GM23338 (cell line): ENCODE data around the gene USP5. TPM values are rescaled to one million over a fixed set of nuclear protein-coding genes. Genes with fewer than 3 reads are reported as not detected.
"Not testable (repeated sequence)": the region's sequence is repeated elsewhere in the genome, so short reads cannot be mapped to it uniquely, and the experiment has no call there.

Source experiments
- ATAC-seq: fragments of 200-7000 bp; cut with Tn5 transposase; 3 replicates; pipeline ENCODE4 v1.9.1; 2020
- DNase-seq: peaks from one replicate; pipeline ENCODE4 v3.0.0-alpha.2; 2015; ENCODE audit warnings: low spot score
- H2AFZ ChIP-seq: fragments of 200-600 bp; sonication (generic); 2 replicates; pipeline ENCODE4 v1.8.0; 2016; ENCODE audit warnings: antibody characterized with exemption, mild to moderate bottlenecking, moderate library complexity
- H3F3A ChIP-seq: fragments of 200-600 bp; sonication (generic); replicated peaks from 2 replicates; pipeline ENCODE4 v1.8.0; 2017; ENCODE audit warnings: antibody characterized with exemption, mixed run types, low read depth
- H3K27ac ChIP-seq: fragments of 200-600 bp; sonication (generic); 2 replicates; pipeline ENCODE4 v1.6.1; 2016; ENCODE audit warnings: low read depth
- H3K27me3 ChIP-seq: fragments of 200-600 bp; sonication (generic); 2 replicates; pipeline ENCODE4 v1.8.0; 2016; ENCODE audit warnings: mild to moderate bottlenecking, mixed run types, moderate library complexity; ENCODE audit not compliant: insufficient read depth
- H3K36me3 ChIP-seq: fragments of 200-600 bp; sonication (generic); 2 replicates; pipeline ENCODE4 v1.8.0; 2016; ENCODE audit warnings: mild to moderate bottlenecking; ENCODE audit not compliant: insufficient read depth
- H3K4me1 ChIP-seq: fragments of 200-600 bp; sonication (generic); 2 replicates; pipeline ENCODE4 v1.8.0; 2016; ENCODE audit warnings: mild to moderate bottlenecking, moderate library complexity; ENCODE audit not compliant: insufficient read depth
- H3K4me2 ChIP-seq: fragments of 200-600 bp; sonication (generic); 2 replicates; pipeline ENCODE4 v1.7.1; 2017; ENCODE audit warnings: mixed run types
- H3K4me3 ChIP-seq: fragments of 200-600 bp; sonication (generic); 2 replicates; pipeline ENCODE4 v1.6.1; 2016; ENCODE audit warnings: mixed run types
- H3K79me2 ChIP-seq: fragments of 200-600 bp; sonication (generic); replicated peaks from 2 replicates; pipeline ENCODE4 v1.8.0; 2017; ENCODE audit warnings: mild to moderate bottlenecking; ENCODE audit not compliant: insufficient read depth
- H3K9me2 ChIP-seq: fragments of 200-600 bp; sonication (generic); 2 replicates; pipeline ENCODE4 v1.8.0; 2017; ENCODE audit not compliant: insufficient read depth
- H4K20me1 ChIP-seq: fragments of 200-600 bp; sonication (generic); replicated peaks from 2 replicates; pipeline ENCODE4 v1.8.0; 2017; ENCODE audit warnings: mild to moderate bottlenecking; ENCODE audit not compliant: insufficient read depth
- H3K27ac Mint-ChIP-seq: 2 replicates; pipeline ENCODE4 v1.8.0; 2020; ENCODE audit warnings: inconsistent platforms, mild to moderate bottlenecking, moderate library complexity, mixed read lengths
- H3K27me3 Mint-ChIP-seq: 3 replicates; pipeline ENCODE4 v1.8.0; 2022; ENCODE audit warnings: low read depth, mild to moderate bottlenecking, moderate library complexity, mixed read lengths, inconsistent platforms; ENCODE audit not compliant: insufficient read depth, poor library complexity
- H3K36me3 Mint-ChIP-seq: 3 replicates; pipeline ENCODE4 v1.8.0; 2021; ENCODE audit warnings: low read depth, mild to moderate bottlenecking, inconsistent platforms, moderate library complexity, mixed read lengths
- H3K4me1 Mint-ChIP-seq: 3 replicates; pipeline ENCODE4 v1.8.0; 2020; ENCODE audit warnings: mild to moderate bottlenecking, inconsistent platforms, mixed read lengths
- H3K4me3 Mint-ChIP-seq: 3 replicates; pipeline ENCODE4 v1.8.0; 2021; ENCODE audit warnings: moderate library complexity, mild to moderate bottlenecking, inconsistent platforms, mixed read lengths
- H3K9me3 Mint-ChIP-seq: 3 replicates; pipeline ENCODE4 v1.8.0; 2020; ENCODE audit warnings: moderate library complexity, mild to moderate bottlenecking, inconsistent platforms, mixed read lengths
- polyA plus RNA-seq: library from polyadenylated mRNA; unstranded; fragments of >200 nt; fragmentation: Nextera tagmentation; extraction: Ambion mirVana; gene quantifications from 2 replicates; pipeline ENCODE4 v1.2.1, GENCODE V29; 2016
- total RNA-seq: library from RNA; depleted of rRNA; stranded (reverse); fragments of >200 nt; shearing (Covaris generic); gene quantifications from 2 replicates; pipeline ENCODE4 v1.2.3, GENCODE V29; 2014
- TF ChIP-seq, protein P1 (sequence below): fragments of 250-450 bp; sonication (Bioruptor Pico); IDR thresholded peaks from 2 replicates; pipeline ENCODE4 v1.5.0; 2020; ENCODE audit warnings: mild to moderate bottlenecking, moderate library complexity

The USP5 gene
- total and polyA plus RNA-seq, 2 experiments from 2014 or later: 35.1 to 109 TPM

DNA sequence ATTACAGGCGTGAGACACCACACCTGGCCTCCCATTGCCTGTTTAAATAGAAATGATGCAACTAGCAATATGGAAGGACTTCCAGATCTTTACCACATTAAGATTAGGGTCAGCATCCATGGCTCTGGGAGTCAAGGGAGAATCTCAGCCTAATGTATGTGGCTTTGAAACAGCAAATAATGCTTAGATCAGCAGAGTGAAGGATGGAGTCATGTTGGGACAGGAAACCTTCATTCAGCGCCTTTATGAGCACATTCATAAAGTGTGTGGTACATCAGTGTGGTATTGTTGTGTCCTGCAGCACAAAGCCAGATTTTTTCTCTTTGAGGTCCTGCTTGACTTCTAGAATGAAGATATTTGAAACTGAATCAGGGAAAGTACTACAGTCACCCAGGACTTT, 36.4 kb downstream of the USP5 start (continued):
- TF ChIP-seq, protein P1, sequence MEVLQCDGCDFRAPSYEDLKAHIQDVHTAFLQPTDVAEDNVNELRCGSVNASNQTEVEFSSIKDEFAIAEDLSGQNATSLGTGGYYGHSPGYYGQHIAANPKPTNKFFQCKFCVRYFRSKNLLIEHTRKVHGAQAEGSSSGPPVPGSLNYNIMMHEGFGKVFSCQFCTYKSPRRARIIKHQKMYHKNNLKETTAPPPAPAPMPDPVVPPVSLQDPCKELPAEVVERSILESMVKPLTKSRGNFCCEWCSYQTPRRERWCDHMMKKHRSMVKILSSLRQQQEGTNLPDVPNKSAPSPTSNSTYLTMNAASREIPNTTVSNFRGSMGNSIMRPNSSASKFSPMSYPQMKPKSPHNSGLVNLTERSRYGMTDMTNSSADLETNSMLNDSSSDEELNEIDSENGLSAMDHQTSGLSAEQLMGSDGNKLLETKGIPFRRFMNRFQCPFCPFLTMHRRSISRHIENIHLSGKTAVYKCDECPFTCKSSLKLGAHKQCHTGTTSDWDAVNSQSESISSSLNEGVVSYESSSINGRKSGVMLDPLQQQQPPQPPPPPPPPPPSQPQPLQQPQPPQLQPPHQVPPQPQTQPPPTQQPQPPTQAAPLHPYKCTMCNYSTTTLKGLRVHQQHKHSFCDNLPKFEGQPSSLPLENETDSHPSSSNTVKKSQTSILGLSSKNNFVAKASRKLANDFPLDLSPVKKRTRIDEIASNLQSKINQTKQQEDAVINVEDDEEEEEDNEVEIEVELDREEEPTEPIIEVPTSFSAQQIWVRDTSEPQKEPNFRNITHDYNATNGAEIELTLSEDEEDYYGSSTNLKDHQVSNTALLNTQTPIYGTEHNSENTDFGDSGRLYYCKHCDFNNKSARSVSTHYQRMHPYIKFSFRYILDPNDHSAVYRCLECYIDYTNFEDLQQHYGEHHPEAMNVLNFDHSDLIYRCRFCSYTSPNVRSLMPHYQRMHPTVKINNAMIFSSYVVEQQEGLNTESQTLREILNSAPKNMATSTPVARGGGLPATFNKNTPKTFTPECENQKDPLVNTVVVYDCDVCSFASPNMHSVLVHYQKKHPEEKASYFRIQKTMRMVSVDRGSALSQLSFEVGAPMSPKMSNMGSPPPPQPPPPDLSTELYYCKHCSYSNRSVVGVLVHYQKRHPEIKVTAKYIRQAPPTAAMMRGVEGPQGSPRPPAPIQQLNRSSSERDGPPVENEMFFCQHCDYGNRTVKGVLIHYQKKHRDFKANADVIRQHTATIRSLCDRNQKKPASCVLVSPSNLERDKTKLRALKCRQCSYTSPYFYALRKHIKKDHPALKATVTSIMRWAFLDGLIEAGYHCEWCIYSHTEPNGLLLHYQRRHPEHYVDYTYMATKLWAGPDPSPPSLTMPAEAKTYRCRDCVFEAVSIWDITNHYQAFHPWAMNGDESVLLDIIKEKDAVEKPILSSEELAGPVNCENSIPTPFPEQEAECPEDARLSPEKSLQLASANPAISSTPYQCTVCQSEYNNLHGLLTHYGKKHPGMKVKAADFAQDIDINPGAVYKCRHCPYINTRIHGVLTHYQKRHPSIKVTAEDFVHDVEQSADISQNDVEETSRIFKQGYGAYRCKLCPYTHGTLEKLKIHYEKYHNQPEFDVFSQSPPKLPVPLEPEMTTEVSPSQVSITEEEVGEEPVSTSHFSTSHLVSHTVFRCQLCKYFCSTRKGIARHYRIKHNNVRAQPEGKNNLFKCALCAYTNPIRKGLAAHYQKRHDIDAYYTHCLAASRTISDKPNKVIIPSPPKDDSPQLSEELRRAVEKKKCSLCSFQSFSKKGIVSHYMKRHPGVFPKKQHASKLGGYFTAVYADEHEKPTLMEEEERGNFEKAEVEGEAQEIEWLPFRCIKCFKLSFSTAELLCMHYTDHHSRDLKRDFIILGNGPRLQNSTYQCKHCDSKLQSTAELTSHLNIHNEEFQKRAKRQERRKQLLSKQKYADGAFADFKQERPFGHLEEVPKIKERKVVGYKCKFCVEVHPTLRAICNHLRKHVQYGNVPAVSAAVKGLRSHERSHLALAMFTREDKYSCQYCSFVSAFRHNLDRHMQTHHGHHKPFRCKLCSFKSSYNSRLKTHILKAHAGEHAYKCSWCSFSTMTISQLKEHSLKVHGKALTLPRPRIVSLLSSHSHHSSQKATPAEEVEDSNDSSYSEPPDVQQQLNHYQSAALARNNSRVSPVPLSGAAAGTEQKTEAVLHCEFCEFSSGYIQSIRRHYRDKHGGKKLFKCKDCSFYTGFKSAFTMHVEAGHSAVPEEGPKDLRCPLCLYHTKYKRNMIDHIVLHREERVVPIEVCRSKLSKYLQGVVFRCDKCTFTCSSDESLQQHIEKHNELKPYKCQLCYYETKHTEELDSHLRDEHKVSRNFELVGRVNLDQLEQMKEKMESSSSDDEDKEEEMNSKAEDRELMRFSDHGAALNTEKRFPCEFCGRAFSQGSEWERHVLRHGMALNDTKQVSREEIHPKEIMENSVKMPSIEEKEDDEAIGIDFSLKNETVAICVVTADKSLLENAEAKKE (CRISPR knock-in tag): no peak

DNA sequence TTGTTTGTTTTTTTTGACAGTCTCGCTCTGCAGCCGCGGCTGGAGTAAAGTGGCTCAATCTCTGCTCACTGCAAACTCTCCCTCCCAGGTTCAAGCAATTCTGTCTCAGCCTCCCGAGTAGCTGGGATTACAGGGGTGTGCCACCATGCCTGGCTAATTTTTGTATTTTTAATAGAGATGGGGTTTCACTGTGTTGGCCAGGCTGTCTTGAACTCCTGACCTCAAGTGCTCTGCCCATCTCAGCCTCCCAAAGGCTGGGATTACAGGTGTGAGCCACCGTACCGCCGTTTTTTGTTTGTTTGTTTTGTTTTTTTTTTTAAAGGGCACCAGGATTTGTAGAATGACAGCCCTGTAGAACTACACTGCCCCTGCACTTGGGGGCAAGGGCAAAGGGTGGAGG, 36.8 kb downstream of the USP5 start:
- not testable (repeated sequence) for H3K4me3 ChIP-seq, H3K9me2 ChIP-seq, H3K36me3 ChIP-seq, H3K9me3 Mint-ChIP-seq, H4K20me1 ChIP-seq, ATAC-seq, H3K36me3 Mint-ChIP-seq, H3K79me2 ChIP-seq, H3K4me3 Mint-ChIP-seq, H2AFZ ChIP-seq, DNase-seq, H3K27me3 ChIP-seq
- Histone ChIP-seq H3F3A (peaks cover 38% of the 10 kb centered on the region), H3K4me2 (peak overlapping the region; percentile 51; the same call in 1 of the 2 replicates), H3K27ac (peak overlapping the region; percentile 90), H3K4me1 (peaks cover 45% of the 10 kb centered on the region)
- Mint-ChIP-seq H3K27me3 (peaks cover 18% of the 10 kb centered on the region), H3K4me1 (peaks cover 33% of the 10 kb centered on the region), H3K27ac (peak overlapping the region; percentile 78; the same call in 1 of the 2 replicates)

DNA sequence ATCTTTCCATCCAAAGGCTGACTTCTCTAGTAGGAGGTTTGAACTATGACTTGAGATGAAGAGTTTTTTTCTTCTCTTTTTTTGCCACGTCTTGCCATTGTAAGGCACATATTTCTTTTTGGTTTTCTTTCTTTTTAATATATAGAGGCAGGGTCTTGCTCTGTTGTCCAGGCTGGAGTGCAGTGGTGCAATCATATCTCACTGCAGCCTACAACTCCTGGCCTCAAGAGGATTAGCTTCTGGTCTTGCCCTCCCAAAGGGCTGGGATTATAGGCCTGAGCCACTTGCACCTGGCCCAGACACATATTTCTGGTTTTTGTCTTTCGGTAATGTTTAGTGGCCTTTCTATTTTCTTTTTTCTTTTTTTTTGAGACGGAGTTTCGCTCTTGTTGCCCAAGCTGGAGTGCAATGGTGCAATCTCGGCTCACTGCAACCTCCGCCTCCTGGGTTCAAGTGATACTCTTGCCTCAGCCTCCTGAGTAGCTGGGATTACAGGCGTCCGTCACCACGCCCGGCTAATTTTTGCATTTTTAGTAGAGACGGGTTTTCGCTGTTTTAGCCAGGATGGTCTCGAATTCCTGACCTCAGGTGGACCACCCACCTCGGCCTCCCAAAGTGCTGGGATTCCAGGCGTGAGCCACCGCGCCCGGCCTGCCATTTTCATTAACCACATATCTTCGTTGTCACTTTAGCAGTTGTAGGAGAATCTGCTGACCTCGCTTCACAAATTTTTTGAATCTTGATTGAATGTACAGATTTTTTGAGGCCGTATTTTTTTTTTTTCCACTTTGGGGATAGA, 38.0 kb downstream of the USP5 start:
- Histone ChIP-seq H3F3A (peaks cover 28% of the 10 kb centered on the region), H3K27ac (peak overlapping the region; percentile 97), H3K4me2 (peak overlapping the region; percentile 73), H3K4me1 (peaks cover 40% of the 10 kb centered on the region), H3K4me3 (peak overlapping the region; percentile 46; the same call in 1 of the 2 replicates)
- not testable (repeated sequence) for H2AFZ ChIP-seq, H3K79me2 ChIP-seq, H3K9me3 Mint-ChIP-seq, H4K20me1 ChIP-seq, H3K27me3 ChIP-seq, H3K36me3 Mint-ChIP-seq, H3K9me2 ChIP-seq, H3K36me3 ChIP-seq, ATAC-seq
- H3K4me3 Mint-ChIP-seq: peak overlapping the region; percentile 68
- peak overlapping the region; percentile 100 for H3K27ac Mint-ChIP-seq
- H3K4me1 Mint-ChIP-seq: peaks cover 25% of the 10 kb centered on the region
- H3K27me3 Mint-ChIP-seq: peaks cover 18% of the 10 kb centered on the region
- DNase-seq: peak; percentile 33
